RPMI7951 (cell line): ENCODE measurements around the gene GALNT2. TPM values are rescaled to one million over a fixed set of nuclear protein-coding genes. Genes with fewer than 3 reads are reported as not detected.

ENCODE experiments used
- DNase-seq: peaks from one replicate; pipeline ENCODE4 v3.0.0-alpha.2; 2012; ENCODE audit warnings: low read depth
- total RNA-seq: library from RNA; depleted of rRNA; stranded (reverse); fragments of >200 nt; shearing (Covaris generic); gene quantifications from 2 replicates; pipeline ENCODE4 v1.2.3, GENCODE V29; 2014

Gene GALNT2
- total RNA-seq, 1 experiment from 2014 or later: 26.6 TPM

- no peak for DNase-seq
Measured at GRCh38 chr1:230050973-230051735, 15.9 kb upstream of the GALNT2 start.

GRCh38 chr1:230052018-230052417, 15.0 kb upstream of the GALNT2 start:
- DNase-seq: no peak

- no peak for DNase-seq
Measured at GRCh38 chr1:230052665-230053064, 14.4 kb upstream of the GALNT2 start.

GRCh38 chr1:230054092-230054749, 12.8 kb upstream of the GALNT2 start:
- no peak for DNase-seq

- no peak for DNase-seq
Measured at GRCh38 chr1:230056098-230056497, 10.9 kb upstream of the GALNT2 start.

GRCh38 chr1:230057100-230057499, 9.9 kb upstream of the GALNT2 start:
- DNase-seq: no peak

GRCh38 chr1:230057681-230058565, 9.1 kb upstream of the GALNT2 start:
- no peak for DNase-seq

- no peak for DNase-seq
Measured at GRCh38 chr1:230058626-230059025, 8.4 kb upstream of the GALNT2 start.

GRCh38 chr1:230061801-230062200, 5.2 kb upstream of the GALNT2 start:
- DNase-seq: no peak

GRCh38 chr1:230062521-230062920, 4.5 kb upstream of the GALNT2 start:
- no peak for DNase-seq

- DNase-seq: no peak
Measured at GRCh38 chr1:230064283-230064682, 2.8 kb upstream of the GALNT2 start.

- DNase-seq: no peak
Measured at GRCh38 chr1:230065161-230065560, 1.9 kb upstream of the GALNT2 start.

GRCh38 chr1:230065571-230065970, 1.5 kb upstream of the GALNT2 start:
- no peak for DNase-seq

GRCh38 chr1:230066031-230066430, 1.0 kb upstream of the GALNT2 start:
- DNase-seq: no peak

- peak; percentile 37 for DNase-seq
Measured at GRCh38 chr1:230067419-230067870, 407 bp downstream of the GALNT2 start.

- DNase-seq: peak; percentile 40
Measured at GRCh38 chr1:230067871-230068620, 1.0 kb downstream of the GALNT2 start.

- DNase-seq: no peak
Measured at GRCh38 chr1:230068621-230068873, 1.5 kb downstream of the GALNT2 start.

- DNase-seq: peak; percentile 29
Measured at GRCh38 chr1:230068952-230069684, 2.1 kb downstream of the GALNT2 start.

GRCh38 chr1:230069796-230070195, 2.8 kb downstream of the GALNT2 start:
- DNase-seq: no peak

- DNase-seq: no peak
Measured at GRCh38 chr1:230070321-230071208, 3.5 kb downstream of the GALNT2 start.
